HG03064 (cell line): ENCODE data around the gene AASDH.
"Not testable (repeated sequence)": the region's sequence is repeated elsewhere in the genome, so short reads cannot be mapped to it uniquely, and the experiment has no call there.

ENCODE experiments used
- ATAC-seq: cut with Tn5 transposase; IDR thresholded peaks from one replicate; pipeline ENCODE4 v1.9.1; 2021; ENCODE audit warnings: low read depth; ENCODE audit not compliant: unreplicated experiment

Gene AASDH

GRCh38 chr4:56391270-56391669 lies 4.0 kb upstream of the AASDH start:
- ATAC-seq: no peak

- ATAC-seq: no peak
These were observed 2.3 kb upstream of the AASDH start for GRCh38 chr4:56389558-56389957.

GRCh38 chr4:56388306-56388705 lies 1.0 kb upstream of the AASDH start:
- ATAC-seq: no peak

DNA sequence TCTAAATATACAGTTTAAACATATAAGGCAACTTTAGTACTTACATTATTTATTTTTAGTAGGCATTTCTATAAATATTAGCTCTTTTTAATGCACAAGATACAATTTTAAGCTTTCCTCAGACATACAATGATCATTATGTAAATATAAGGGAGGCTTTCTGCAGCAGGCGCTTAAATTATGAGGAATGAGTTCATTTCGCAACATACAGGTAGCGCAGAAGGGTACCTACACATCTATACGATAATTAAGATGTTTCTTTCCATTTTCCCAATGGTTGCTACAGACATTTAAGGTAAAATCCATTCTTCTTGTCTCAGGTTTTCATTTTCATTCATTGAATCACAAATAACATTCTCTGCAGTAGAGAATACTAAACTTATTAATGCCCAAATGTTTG lies 1.2 kb downstream of the AASDH start:
- ATAC-seq: no peak

DNA sequence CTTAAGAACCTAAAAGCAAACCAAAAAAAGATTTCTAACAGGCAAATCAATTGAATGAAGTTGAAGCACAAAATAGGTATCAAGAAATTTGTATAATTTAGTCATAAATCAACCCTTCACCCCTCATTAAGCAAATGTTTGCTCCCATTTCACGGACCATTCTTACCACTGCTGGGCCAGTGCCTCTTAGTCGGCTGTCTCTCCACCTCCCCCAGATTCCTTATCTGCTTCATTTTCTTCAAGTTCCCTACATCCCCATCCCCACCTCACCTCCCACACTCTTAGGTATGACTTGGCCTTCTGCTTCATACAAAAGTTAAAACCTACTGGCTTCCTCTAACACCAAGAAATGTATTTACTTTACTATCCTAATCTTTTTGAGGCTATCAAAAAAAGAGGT lies 11.8 kb downstream of the AASDH start:
- no peak for ATAC-seq

DNA sequence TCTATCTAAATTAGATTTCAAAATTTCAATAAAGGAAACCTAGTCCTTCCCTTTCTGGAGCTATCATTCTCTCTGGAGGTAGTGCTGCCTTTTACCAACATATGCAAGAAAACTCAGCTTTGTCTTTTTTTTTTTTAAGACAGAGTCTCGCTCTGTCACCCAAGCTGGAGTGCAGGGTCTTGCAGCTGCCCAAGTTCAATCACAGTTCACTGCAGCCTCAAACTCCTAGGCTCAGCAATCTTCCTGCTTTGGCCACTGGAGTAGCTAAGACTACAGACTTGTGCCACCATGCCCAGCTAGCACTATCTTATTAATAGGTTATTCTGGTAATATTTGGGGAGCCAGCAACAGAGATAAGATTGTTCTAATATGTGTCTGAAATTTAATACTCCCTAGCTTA lies 12.3 kb downstream of the AASDH start:
- no peak for ATAC-seq

GRCh38 chr4:56372774-56373173 lies 14.5 kb downstream of the AASDH start:
- ATAC-seq: no peak

DNA sequence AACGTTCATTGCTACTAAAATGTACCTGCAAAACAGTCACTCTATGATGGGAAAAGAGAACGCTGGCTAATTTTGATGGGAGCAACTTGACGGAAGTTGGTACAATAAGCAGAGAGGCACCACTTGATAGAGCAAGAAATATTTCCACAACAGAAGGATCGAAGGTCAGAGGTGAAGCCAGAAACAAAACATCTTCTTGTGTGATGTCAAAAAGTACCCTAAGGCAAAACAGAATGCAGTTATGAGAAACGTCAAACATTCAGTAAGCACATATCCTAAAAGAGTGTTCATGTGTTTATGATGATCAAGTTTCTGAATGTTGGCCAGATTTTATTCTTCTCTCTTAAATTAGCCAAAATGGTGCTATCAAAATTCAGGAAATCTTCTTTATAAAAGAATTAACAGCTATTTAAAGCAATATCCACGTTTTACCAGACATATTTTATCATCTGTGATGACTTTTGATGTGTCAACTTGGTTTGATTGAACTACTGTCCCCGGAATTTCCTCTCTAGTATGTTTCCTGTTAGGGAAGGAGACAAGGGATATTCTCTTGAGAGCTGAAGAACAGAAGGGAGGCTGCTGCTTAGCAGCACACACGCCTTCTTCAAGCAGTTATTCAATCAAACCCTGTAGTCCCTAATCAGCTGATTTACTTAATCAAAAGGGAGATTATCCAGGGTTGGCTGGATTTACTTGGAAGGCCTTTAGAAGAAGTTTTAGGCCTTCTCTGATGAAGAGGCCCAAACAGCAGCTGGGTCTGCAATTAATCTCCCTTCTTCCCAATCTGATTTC lies 15.7 kb downstream of the AASDH start:
- no peak for ATAC-seq

GRCh38 chr4:56370377-56370776 lies 16.9 kb downstream of the AASDH start:
- ATAC-seq: no peak

DNA sequence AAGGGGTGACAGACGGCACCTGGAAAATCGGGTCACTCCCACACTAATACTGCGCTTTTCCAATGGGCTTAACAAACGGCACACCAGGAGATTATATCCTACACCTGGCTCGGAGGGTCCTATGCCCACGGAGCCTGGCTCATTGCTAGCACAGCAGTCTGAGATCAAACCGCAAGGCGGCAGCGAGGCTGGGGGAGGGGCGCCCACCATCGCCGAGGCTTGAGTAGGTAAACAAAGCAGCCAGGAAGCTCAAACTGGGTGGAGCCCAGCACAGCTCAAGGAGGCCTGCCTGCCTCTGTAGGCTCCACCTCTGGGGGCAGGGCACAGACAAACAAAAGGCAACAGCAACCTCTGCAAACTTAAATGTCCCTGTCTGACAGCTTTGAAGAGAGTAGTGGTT lies 24.3 kb downstream of the AASDH start:
- not testable (repeated sequence) for ATAC-seq

DNA sequence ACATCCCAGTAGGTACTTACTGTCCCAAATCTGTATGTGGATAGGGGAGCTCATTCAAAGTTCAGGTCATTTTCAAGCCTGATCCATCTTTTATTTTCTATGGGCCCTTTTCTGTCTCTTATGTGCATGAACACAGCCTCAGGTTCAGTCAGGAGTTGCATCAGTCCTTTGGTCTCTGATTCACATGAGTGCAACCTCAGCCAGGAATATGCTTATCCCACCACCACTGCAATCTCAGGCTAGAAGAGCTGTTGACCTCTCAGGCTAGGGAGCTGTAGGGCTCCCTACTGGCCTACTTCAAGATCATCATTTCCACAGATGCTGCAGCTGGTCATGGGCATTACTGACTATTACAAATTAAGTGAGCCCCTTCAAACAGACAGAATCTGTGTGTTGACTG lies 27.2 kb downstream of the AASDH start:
- ATAC-seq: no peak

DNA sequence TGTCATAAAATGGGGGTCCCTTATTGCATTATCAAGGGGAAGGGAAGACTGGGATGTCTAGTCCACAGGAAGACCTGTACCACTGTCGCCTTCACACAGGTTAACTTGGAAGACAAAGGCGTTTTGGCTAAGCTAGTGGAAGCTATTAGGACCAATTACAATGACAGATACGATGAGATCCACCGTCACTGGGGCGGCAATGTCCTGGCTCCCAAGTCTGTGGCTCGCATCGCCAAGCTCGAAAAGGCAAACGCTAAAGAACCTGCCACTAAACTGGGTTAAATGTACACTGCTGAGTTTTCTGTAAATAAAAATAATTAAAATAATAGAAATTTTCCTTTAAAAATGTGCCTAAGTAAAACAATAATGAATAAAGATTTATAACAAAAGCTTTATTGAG lies 30.6 kb downstream of the AASDH start:
- ATAC-seq: no peak

GRCh38 chr4:56348576-56348975 lies 38.7 kb downstream of the AASDH start:
- no peak for ATAC-seq

GRCh38 chr4:56345458-56345857 lies 41.8 kb downstream of the AASDH start:
- ATAC-seq: no peak

DNA sequence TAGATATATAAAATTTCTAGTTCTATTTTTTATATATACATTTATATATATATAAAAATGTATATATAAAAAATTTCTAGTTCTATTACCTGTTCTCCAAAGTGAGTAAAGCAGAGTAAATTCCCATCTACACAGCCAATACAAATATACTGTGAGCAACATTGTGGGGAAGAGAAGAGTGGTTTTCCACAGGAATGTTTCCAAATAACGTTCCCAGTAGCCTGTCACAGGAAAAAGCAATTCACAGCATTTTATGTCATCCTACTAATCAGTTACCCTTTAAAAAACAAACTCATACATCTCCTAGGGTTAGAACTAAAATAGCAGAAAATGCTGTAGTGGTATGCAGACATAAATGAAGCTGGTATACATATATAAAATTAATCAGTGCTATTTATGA lies 44.5 kb downstream of the AASDH start:
- ATAC-seq: no peak

DNA sequence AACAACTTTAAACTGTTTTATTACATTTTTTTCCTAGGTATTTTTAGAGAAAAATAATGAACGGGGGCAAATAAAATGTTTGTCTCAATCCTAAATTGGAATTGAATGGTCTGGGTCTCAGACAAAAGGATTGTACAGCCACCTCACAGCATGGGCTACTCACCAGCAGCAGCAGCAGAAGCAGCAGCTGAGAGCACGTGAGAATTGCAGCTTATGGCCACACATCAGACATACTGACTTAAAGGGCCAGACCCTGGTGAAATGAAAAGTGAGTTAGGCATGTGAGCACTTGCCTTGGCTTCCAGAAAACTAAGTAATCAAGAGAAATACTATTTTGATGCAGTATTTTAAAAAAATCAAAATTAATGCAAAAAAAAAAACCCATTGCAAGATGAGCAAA lies 56.6 kb downstream of the AASDH start:
- ATAC-seq: no peak

GRCh38 chr4:56326363-56326762 lies 60.9 kb downstream of the AASDH start:
- ATAC-seq: no peak

DNA sequence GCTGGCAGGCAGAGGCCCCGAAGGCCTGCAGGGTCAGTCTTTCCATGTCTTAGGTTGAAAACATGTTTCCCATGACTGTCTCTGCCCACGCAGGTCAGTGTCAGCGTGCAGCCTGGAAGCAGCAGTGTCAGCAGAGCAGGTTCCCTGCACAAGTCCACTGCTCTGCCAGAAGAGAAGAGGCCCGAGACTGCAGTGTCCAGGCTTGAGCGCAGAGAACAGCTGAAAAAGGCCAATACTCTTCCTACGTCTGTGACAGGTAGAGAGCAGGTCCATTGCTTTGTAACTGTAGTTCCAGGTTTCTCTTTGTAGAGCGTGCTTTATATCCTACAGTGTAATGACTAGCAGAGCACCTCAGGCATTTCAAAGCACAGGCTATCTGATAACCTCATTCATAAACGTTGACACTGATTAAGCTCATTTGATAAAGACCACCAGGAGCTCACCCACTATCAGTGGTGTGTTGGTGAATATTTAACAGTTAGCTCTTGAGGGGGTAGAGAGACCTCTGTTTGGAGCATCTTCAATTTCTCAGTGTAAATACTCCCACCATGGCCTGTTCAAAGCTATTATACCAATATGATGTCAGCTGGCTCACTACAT lies 63.2 kb downstream of the AASDH start:
- ATAC-seq: no peak

DNA sequence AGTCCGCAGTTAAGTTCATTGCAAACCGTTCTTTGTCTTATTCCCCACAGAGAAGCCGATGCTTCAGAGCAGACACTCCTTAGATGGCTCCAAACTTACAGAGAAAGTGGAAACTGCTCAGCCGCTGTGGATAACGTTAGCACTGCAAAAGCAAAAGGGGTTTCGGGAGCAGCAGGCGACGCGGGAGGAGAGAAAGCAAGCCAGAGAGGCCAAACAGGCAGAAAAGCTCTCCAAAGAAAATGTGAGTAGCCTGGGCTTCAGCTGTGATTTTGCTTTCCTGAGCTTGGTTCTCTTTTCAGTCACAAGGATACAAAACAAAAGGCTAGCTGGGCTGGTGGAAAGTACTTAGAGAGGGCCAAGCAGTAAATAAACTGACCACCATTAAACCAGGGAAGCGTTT lies 64.0 kb downstream of the AASDH start:
- no peak for ATAC-seq

DNA sequence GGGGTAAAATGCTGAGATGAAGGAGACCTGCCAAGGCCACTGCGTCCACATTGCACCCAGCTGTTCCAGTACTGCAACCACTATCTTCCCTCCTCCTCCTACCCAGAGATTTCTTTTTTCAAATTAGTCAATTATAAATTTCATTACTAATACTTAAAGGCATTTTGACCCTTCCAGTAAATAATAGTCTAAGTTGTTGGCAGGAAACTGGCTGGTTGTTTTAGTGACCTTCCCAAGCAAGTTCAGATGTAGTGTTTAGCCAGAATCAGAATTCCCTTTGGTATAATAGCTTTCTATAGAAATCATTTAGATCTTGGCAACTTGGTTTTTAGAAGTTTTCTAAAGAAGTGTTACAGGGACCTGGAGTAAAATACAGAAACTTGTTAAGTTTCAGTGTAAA lies 66.0 kb downstream of the AASDH start:
- ATAC-seq: no peak

DNA sequence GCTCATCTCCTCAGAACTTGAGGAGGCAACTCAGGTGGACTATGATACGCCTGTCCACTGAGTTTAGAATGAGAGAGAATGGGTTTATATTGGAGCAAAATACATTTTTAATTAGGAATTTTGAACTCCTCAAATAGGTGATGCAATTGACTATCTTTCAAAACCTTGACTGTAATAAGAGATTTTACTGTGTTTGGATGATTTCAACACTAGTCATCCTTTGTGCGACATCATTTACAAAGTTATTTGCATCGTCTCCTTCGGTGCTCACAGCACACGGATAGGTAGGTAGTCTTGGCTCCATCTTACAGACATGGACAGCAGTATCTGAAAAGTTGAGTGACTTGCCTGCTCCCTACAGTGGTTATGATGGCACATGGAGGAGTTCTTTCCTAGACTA lies 67.0 kb downstream of the AASDH start:
- ATAC-seq: no peak

DNA sequence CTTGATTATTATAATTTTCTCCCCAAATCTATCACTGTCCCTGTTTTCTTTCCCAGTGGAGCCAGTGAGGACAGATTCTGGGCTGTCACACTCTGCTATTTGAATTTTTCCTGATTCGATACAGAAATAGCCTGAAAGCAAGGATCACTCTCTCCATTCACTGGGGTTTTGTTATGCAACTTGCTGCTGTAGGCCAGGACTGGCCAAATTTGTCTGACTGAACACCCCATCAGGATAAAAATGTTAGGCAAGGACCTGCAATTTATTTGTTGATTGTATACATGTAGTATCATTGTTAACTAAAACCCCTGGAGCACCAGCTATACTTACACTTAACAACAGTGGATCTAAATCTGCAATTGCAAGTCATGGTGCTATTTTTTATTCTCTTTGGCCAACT lies 68.7 kb downstream of the AASDH start:
- no peak for ATAC-seq
